Measurements from ENCODE around the gene ZGLP1. TPM values are rescaled to one million over a fixed set of nuclear protein-coding genes. Genes with fewer than 3 reads are reported as not detected.
A peak's percentile ranks its signal among the peaks of the same experiment; 100 is the strongest.

ZGLP1 gene
- total RNA-seq, 1 experiment from 2014 or later: 1.3 TPM

- 0 out of 2 replicates have a peak, but pooled peaks have one; percentile 72 for TF ChIP-seq SIN3A (IDR thresholded peaks at IDR 0.05; ENCODE audit: borderline replicate concordance, insufficient read depth, low read depth, low read length)
- TF ChIP-seq TCF7L2 (IDR thresholded peaks at IDR 0.05; ENCODE audit: low read depth, low read length): no peak
- peak; percentile 86 for TF ChIP-seq POLR2AphosphoS5 (IDR thresholded peaks at IDR 0.05; ENCODE audit: low read depth, low read length)
- TF ChIP-seq CTCF (IDR thresholded peaks at IDR 0.05): no peak
- no peaks in the 10 kb centered on the region; the same call in 1 of the 2 replicates for H3K36me3 ChIP-seq (ENCODE audit: control insufficient read depth, insufficient read depth, low read length)
- POLR2A ChIA-PET: no interaction called here
- peak within 1 kb of the TSS; percentile 86 for H3K27ac ChIP-seq (ENCODE audit: low read length)
- H3K4me3 ChIP-seq (ENCODE audit: low read depth in 2 of 2, low read length in 2 of 2): peak within 1 kb of the TSS; percentile 61 to 78
- CTCF ChIA-PET: no interaction called here
- ATAC-seq (peak; percentile 87), DNase-seq (ENCODE audit: low read depth, low spot score) (no peak)
- in situ Hi-C loops (cut with HindIII; ENCODE audit: low pct_unique_long_range_greater_than_20kb, low sequenced_read_pairs): no loop called here
- no peaks in the 10 kb centered on the region for H3K27me3 ChIP-seq (ENCODE audit: control insufficient read depth, insufficient read depth, low read length)
- H3K9me3 ChIP-seq (ENCODE audit: control insufficient read depth, insufficient read depth, low read depth, low read length): no peaks in the 10 kb centered on the region
- intact Hi-C loops (cut with micrococcal nuclease; ENCODE audit: unreplicated experiment): no loop called here
- BruUV-seq (replicated peaks): no TSS peak
- peaks cover 6% of the 10 kb centered on the region for H3K4me1 ChIP-seq (ENCODE audit: control insufficient read depth, insufficient read depth, low read length)
These were observed 6.0 kb upstream of the ZGLP1 start, which contains the start of gene FDX2 for GRCh38 chr19:10315335-10316214. FDX2 (minus strand) TSS chr19:10316015; CDS start chr19:10315996, 19 bp downstream.

GRCh38 chr19:10306327-10306726, 3.3 kb downstream of the ZGLP1 start:
- no peaks in the 10 kb centered on the region for H3K36me3 ChIP-seq (ENCODE audit: control insufficient read depth, insufficient read depth, low read length)
- BruUV-seq (replicated peaks): no TSS peak
- H3K9me3 ChIP-seq (ENCODE audit: control insufficient read depth, insufficient read depth, low read depth, low read length): no peaks in the 10 kb centered on the region
- H3K27ac ChIP-seq (ENCODE audit: low read length): no peak overlapping the region
- POLR2A ChIA-PET: interaction anchor here (0.6 kb wide), 1 partner anchor 8 kb away, joined by 6 read pairs; no protein-coding TSS in a partner anchor
- intact Hi-C loops (cut with micrococcal nuclease; ENCODE audit: unreplicated experiment) (no loop called here), in situ Hi-C loops (cut with HindIII; ENCODE audit: low pct_unique_long_range_greater_than_20kb, low sequenced_read_pairs) (no loop called here)
- CTCF ChIA-PET: no interaction called here
- ATAC-seq: no peak
- DNase-seq (ENCODE audit: low read depth, low spot score): no peak
- no peaks in the 10 kb centered on the region for H3K27me3 ChIP-seq (ENCODE audit: control insufficient read depth, insufficient read depth, low read length)
- TF ChIP-seq REST (IDR thresholded peaks at IDR 0.05; ENCODE audit: insufficient read depth in 1 of 2, low read depth in 2 of 2, low read length in 1 of 2): no peak
- no peak for TF ChIP-seq POLR2AphosphoS5 (IDR thresholded peaks at IDR 0.05; ENCODE audit: low read depth, low read length)
- no peak for TF ChIP-seq TCF7L2 (IDR thresholded peaks at IDR 0.05; ENCODE audit: low read depth, low read length)
- no peak for TF ChIP-seq CTCF (IDR thresholded peaks at IDR 0.05)
- no peak for TF ChIP-seq SIN3A (IDR thresholded peaks at IDR 0.05; ENCODE audit: borderline replicate concordance, insufficient read depth, low read depth, low read length)
- H3K4me3 ChIP-seq (ENCODE audit: low read depth in 2 of 2, low read length in 2 of 2): no peak overlapping the region
- no peaks in the 10 kb centered on the region for H3K4me1 ChIP-seq (ENCODE audit: control insufficient read depth, insufficient read depth, low read length)

All from Panc1 (cell line).